GM12874 (cell line): ENCODE data around the gene ATRAID.

Experiments used
- TF ChIP-seq, protein P1 (sequence below): IDR thresholded peaks from 2 replicates; pipeline ENCODE4 v1.5.1; 2011; ENCODE audit warnings: low read depth, mild to moderate bottlenecking, control low read depth, low read length, moderate library complexity; ENCODE audit not compliant: insufficient read depth

ATRAID gene

DNA sequence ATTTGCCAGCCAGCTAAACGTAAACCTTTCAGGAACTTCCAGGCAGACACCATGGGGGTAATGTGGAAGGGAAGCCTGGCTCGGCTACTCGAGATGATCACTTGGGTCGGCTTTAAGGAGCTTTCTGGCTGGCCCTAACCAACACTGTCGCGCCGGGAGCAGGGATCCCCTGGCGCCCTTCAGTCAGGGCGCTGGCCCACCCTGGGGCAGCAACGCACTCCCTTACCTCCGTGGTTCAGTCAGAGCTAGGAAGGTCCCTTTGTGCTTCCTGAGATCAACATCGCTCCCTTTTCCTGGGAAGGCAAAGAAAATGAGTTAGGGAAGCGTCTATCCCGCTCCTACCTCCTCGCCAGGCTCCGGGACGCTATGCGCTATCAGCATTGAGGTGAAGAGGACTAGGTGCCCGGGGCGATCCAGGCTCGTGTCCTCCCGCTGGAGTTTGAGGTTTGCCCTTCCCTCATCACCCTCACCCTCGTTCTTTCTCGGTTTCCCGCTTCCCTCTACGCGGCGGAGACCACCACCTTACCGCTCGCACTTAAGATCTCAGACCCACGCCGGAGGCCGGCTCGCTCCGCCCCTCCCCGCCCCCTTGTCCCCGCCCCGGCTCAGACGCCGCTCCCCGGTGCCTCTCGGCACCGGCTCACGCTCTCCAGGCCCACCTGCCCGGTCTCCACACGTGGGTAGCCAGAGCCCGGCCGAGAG, 449 bp upstream of the ATRAID start:
- TF ChIP-seq, protein P1, sequence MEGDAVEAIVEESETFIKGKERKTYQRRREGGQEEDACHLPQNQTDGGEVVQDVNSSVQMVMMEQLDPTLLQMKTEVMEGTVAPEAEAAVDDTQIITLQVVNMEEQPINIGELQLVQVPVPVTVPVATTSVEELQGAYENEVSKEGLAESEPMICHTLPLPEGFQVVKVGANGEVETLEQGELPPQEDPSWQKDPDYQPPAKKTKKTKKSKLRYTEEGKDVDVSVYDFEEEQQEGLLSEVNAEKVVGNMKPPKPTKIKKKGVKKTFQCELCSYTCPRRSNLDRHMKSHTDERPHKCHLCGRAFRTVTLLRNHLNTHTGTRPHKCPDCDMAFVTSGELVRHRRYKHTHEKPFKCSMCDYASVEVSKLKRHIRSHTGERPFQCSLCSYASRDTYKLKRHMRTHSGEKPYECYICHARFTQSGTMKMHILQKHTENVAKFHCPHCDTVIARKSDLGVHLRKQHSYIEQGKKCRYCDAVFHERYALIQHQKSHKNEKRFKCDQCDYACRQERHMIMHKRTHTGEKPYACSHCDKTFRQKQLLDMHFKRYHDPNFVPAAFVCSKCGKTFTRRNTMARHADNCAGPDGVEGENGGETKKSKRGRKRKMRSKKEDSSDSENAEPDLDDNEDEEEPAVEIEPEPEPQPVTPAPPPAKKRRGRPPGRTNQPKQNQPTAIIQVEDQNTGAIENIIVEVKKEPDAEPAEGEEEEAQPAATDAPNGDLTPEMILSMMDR = no peak

DNA sequence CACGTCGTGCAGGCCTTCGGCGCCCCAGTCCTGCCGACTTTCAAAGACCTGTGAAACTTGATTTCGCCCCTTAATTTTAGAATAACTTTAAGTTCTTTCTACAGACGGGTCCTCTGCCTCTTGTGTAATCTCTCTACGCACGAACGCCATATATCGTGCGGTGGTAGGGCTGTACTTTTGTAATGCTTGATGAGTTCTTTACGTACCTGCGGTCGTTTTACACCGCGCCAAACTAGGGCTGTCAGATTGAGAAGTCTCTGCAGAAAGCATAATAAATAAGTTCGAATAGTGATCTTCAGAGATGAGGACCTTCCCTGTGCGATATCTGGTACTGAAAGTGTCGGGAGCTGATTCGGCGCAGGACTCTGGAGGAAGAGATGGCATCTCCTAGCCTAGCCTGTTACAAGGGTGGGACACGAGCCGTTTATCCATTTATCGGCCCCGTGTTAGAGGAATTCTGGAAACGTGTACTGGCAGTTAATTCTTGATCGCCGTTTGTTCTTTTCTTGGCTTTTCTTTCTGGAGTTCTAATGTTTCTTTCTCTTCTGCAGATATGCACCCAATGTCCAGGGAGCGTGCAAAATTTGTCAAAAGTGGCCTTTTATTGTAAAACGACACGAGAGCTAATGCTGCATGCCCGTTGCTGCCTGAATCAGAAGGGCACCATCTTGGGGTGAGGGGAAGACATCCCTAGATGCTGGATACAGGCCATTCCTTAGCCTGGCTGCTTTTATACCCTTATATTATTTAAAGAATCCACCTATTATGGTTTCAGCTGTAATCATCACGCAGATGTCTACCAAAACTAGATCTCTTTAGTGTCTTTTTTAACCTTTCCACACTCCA, 1.0 kb downstream of the ATRAID start:
- TF ChIP-seq, protein P1 = no peak

DNA sequence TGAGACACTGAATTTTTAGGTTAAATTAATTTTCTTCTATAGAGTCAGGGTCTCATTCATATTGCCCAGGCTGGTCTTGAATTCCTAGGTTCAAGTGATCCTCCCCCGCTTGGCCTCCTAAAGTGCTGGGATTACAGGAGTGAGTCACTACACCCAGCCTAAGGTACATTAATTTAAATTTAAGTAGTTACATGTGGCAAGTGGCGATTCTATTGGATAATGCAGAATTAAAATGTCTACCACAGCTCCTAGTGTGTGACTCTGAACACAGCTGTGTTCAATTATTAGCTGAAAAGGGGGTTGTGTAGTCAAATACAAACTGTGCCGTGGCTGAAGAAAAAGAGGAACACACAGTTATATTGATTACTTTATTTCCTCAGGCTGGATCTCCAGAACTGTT, 3.1 kb downstream of the ATRAID start:
- TF ChIP-seq, protein P1 = no peak

DNA sequence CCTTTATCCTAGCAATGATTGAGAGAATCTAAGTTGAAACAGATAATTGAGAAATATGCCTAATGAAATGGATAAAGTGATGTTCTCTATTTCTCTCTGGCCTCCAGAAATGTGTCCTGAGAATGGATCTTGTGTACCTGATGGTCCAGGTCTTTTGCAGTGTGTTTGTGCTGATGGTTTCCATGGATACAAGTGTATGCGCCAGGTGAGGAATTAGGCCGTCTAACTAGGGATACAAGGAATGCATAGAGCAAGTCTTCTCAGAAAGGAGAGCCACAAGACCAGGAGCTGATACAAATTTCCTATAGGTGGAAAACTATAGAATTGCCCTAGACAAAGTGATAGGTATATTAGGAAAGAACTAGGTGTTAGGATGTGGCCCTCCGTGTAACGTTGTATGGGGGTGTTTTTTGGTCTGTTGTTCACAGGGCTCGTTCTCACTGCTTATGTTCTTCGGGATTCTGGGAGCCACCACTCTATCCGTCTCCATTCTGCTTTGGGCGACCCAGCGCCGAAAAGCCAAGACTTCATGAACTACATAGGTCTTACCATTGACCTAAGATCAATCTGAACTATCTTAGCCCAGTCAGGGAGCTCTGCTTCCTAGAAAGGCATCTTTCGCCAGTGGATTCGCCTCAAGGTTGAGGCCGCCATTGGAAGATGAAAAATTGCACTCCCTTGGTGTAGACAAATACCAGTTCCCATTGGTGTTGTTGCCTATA, 4.7 kb downstream of the ATRAID start:
- TF ChIP-seq, protein P1 = no peak

DNA sequence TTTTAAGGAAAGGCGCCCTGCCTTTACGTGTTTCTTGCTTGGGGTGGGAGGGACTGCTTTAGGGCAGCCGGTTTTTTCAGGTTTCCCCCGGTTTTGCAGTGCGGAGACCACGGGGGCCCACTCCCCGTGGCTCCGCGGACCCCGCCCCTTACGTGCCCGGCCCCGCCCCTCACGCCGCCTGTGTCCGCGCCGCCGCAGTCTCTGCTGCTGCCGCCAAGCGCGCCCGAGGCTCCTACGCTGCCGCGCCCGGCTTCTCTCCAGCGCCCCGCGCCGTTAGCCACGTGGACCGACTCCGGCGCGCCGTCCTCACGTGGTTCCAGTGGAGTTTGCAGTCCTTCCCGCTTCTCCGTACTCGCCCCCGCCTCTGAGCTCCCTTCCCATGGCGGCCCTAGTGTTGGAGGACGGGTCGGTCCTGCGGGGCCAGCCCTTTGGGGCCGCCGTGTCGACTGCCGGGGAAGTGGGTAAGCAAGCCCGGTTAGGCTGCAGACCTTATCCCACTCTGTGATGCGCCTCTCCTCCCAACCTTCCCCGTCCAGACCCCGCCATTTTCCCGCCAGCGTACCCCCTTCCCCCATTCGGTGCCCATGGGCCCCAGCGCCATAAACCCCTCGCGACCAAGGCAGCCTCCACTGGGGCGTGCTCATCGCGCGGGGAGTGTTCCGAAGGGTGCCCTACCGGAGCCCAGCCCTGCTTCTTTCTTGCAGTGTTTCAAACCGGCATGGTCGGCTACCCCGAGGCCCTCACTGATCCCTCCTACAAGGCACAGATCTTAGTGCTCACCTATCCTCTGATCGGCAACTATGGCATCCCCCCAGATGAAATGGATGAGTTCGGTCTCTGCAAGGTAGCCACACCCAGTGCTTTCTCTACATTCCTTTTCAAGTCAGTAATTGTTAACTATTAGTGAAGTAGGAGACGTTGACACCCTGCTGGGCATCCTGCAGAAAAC, 5.6 kb downstream of the ATRAID start, which contains the start of gene CAD:
CAD (plus strand) TSS at position 197 of the 949 bp plus-strand sequence; CDS start at position 380, 183 bp downstream.
- TF ChIP-seq, protein P1 = peak; percentile 21; the same call in 1 of the 2 replicates

DNA sequence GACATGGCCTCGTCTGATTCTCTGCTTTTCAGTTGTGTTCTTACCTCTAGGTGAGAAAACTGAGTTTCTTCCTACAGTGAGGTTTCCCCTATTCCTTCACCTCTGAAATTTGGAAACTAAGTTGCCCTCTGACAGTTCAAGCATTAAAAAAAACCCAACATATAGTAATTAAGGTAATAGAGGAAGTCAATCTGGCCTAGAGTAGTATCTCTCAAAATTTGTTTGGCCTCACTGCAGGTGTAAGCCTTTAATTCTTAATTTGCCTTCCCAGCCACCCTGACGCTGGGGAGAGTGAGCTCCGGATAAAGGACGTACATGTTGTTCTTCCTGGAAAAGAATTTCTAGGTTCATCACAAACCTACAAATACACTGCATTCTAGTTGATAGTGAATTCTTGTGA, 6.8 kb downstream of the ATRAID start:
- TF ChIP-seq, protein P1 = no peak
